K562 (cell line): ENCODE results near the gene SPAG16. TPM values are rescaled to one million over a fixed set of nuclear protein-coding genes. Genes with fewer than 3 reads are reported as not detected.

ENCODE experiments used
- ATF1 ChIP-seq, 2 experiments: fragments of 450-650 bp in 1 of 2; IDR thresholded peaks; 2 replicates each; pipeline ENCODE4 v1.6.1; 2016; ENCODE audit warnings: missing compliant biosample characterization in 1 of 2, missing genetic modification characterization in 1 of 2
- ETV5 ChIP-seq: sonication (generic); formaldehyde crosslinking; IDR thresholded peaks from 2 replicates; pipeline ENCODE4 v1.4.0; 2020; ENCODE audit warnings: low read depth, mild to moderate bottlenecking, missing genetic modification reagents
- GATAD2B ChIP-seq: fragments of 450-650 bp; IDR thresholded peaks from 2 replicates; pipeline ENCODE4 v1.6.1; 2017; ENCODE audit warnings: mild to moderate bottlenecking, borderline replicate concordance
- PHTF2 ChIP-seq: fragments of 250-450 bp; sonication (Bioruptor Pico); IDR thresholded peaks from 2 replicates; pipeline ENCODE4 v1.5.0; 2021; ENCODE audit warnings: mild to moderate bottlenecking
- RBM14 ChIP-seq: fragments of 200-400 bp; formaldehyde crosslinking; IDR thresholded peaks from 2 replicates; pipeline ENCODE4 v1.6.1; 2018; ENCODE audit warnings: low read depth, mild to moderate bottlenecking, low read length, moderate library complexity, borderline replicate concordance; ENCODE audit not compliant: insufficient read depth
- ZNF146 ChIP-seq: IDR thresholded peaks from one replicate; pipeline ENCODE4 v1.6.1; 2018; ENCODE audit warnings: missing compliant biosample characterization; ENCODE audit not compliant: unreplicated experiment
- ZNF263 ChIP-seq: sonication (generic); formaldehyde crosslinking; IDR thresholded peaks from 2 replicates; pipeline ENCODE4 v1.8.0; 2022; ENCODE audit warnings: mild to moderate bottlenecking, missing genetic modification reagents, borderline replicate concordance
- ZNF407 ChIP-seq: fragments of 450-650 bp; IDR thresholded peaks from 2 replicates; pipeline ENCODE4 v1.6.1; 2016; ENCODE audit warnings: low read depth
- polyA plus RNA-seq, 8 experiments: library from polyadenylated mRNA; depleted of rRNA in 4 of 8; stranded (reverse) in 5 of 8; unstranded in 3 of 8; fragments of >200 nt; fragmentation: Nextera tagmentation in 2 of 8; fragmentation: Illumina TruSeq in 1 of 8; extraction: Ambion mirVana in 2 of 8; extraction: Trizol in 1 of 8; gene quantifications; 2 replicates each; pipeline versions ENCODE4 v1.2.1 to v1.2.3, GENCODE V29; 2011 to 2014; ENCODE audit warnings: inconsistent platforms in 1 of 8, missing spikeins in 1 of 8
- total RNA-seq, 7 experiments: library from RNA; depleted of rRNA in 6 of 7; stranded (reverse); fragments of >200 nt in 6 of 7; fragmentation: Illumina TruSeq in 2 of 7; extraction: Trizol in 2 of 7; gene quantifications; 2 replicates each; pipeline versions ENCODE4 v1.2.1 to v1.2.3, GENCODE V29; 2011 to 2021; ENCODE audit warnings: low replicate concordance in 1 of 7
- TF ChIP-seq, protein P1 (sequence below): sonication (generic); formaldehyde crosslinking; IDR thresholded peaks from 2 replicates; pipeline ENCODE4 v1.8.0; 2022; ENCODE audit warnings: mild to moderate bottlenecking, missing genetic modification reagents

The SPAG16 gene
- total and polyA plus RNA-seq, 9 of the 15 experiments (the other 6 are each of a cell fraction or from before 2014, with no cell fraction given), result 0.98 to 5.9 (median 3.5) TPM

DNA sequence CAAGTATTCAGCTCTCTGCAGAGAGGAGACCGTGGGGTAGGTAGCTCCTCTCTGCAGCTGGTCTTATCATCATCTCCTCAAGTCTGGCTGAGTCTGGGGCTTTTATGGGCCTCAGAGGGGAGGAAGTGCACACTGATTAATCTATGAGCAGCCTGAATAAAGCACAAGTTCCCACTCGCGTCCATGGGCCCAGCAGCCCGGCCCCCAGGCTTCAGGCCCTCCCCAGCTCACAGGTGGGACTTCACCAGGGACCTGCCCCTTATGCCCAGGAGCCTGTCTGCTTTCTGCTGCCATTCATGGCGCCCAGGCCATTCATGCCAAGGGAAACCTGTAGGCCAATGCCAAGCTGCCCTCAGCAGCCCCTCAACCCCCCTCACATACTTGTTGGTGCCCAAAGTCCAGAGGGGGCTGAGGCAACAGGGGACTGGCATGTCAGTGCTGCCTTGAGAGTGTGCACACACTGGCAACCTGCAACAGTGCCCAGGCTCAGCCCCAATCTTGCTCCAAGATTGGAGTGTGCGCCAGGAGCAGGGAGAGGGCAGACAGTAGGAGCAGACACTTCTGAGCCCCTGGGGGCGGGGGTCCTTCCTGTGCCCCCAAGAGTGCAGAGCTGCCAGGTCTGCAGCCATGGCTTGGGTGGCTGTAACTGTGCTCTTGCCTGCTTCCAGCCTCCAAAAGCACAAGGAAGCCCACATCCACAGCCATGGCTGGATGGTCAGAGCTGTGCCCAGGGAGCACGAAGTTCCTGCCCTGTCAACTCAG, 751.0 kb downstream of the SPAG16 start (continued):
- TF ChIP-seq ZNF407 (no peak), PHTF2 (CRISPR knock-in tag) (no peak), ZNF263 (CRISPR knock-in tag) (no peak), ATF1 (CRISPR knock-in tag; IDR thresholded peaks at IDR 0.05) (no peak), ATF1 (tag; IDR thresholded peaks at IDR 0.05) (no peak), ETV5 (CRISPR knock-in tag) (no peak), RBM14 (no peak), ZNF146 (CRISPR knock-in tag) (no peak), GATAD2B (no peak)
- TF ChIP-seq, protein P1, sequence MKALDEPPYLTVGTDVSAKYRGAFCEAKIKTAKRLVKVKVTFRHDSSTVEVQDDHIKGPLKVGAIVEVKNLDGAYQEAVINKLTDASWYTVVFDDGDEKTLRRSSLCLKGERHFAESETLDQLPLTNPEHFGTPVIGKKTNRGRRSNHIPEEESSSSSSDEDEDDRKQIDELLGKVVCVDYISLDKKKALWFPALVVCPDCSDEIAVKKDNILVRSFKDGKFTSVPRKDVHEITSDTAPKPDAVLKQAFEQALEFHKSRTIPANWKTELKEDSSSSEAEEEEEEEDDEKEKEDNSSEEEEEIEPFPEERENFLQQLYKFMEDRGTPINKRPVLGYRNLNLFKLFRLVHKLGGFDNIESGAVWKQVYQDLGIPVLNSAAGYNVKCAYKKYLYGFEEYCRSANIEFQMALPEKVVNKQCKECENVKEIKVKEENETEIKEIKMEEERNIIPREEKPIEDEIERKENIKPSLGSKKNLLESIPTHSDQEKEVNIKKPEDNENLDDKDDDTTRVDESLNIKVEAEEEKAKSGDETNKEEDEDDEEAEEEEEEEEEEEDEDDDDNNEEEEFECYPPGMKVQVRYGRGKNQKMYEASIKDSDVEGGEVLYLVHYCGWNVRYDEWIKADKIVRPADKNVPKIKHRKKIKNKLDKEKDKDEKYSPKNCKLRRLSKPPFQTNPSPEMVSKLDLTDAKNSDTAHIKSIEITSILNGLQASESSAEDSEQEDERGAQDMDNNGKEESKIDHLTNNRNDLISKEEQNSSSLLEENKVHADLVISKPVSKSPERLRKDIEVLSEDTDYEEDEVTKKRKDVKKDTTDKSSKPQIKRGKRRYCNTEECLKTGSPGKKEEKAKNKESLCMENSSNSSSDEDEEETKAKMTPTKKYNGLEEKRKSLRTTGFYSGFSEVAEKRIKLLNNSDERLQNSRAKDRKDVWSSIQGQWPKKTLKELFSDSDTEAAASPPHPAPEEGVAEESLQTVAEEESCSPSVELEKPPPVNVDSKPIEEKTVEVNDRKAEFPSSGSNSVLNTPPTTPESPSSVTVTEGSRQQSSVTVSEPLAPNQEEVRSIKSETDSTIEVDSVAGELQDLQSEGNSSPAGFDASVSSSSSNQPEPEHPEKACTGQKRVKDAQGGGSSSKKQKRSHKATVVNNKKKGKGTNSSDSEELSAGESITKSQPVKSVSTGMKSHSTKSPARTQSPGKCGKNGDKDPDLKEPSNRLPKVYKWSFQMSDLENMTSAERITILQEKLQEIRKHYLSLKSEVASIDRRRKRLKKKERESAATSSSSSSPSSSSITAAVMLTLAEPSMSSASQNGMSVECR (CRISPR knock-in tag), result no peak
- TF ChIP-seq, all 486 proteins: peak for 0
